Ishikawa (cell line): Measurements from ENCODE around the gene CDC42BPA.

Experiments used
- EP300 ChIP-seq: IDR thresholded peaks from 2 replicates; pipeline ENCODE4 v1.6.1; 2012; ENCODE audit warnings: borderline replicate concordance
- RAD21 ChIP-seq: IDR thresholded peaks from 2 replicates; pipeline ENCODE4 v1.6.1; 2012; ENCODE audit warnings: low read depth
- TAF1 ChIP-seq: IDR thresholded peaks from 2 replicates; pipeline ENCODE4 v1.6.1; 2012; ENCODE audit warnings: low read depth, mild to moderate bottlenecking
- TF ChIP-seq, protein P1 (sequence below): IDR thresholded peaks from 2 replicates; pipeline ENCODE4 v1.6.1; 2012; ENCODE audit warnings: low read depth, mild to moderate bottlenecking

DNA sequence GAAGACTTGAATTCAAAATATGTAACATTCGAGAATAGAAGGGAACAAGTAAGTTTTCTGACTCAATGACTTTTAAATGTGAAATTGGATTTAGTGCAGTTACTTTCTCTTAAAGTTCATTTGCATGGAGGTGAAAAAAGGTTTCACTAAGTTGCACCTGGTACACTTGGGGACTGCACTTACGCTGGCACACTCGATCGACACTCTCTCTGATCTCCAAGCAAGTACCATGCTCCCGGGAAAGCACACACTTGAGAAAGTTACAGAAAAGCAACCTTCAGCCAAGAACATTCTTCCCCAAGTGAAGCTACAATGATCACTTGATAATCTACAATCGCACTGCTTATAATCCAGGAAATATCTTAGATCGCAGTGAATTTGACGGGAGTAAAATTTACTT lies 315.1 kb downstream of the CDC42BPA start:
- TF ChIP-seq TAF1 (no peak), RAD21 (no peak), EP300 (no peak)
- TF ChIP-seq, protein P1, sequence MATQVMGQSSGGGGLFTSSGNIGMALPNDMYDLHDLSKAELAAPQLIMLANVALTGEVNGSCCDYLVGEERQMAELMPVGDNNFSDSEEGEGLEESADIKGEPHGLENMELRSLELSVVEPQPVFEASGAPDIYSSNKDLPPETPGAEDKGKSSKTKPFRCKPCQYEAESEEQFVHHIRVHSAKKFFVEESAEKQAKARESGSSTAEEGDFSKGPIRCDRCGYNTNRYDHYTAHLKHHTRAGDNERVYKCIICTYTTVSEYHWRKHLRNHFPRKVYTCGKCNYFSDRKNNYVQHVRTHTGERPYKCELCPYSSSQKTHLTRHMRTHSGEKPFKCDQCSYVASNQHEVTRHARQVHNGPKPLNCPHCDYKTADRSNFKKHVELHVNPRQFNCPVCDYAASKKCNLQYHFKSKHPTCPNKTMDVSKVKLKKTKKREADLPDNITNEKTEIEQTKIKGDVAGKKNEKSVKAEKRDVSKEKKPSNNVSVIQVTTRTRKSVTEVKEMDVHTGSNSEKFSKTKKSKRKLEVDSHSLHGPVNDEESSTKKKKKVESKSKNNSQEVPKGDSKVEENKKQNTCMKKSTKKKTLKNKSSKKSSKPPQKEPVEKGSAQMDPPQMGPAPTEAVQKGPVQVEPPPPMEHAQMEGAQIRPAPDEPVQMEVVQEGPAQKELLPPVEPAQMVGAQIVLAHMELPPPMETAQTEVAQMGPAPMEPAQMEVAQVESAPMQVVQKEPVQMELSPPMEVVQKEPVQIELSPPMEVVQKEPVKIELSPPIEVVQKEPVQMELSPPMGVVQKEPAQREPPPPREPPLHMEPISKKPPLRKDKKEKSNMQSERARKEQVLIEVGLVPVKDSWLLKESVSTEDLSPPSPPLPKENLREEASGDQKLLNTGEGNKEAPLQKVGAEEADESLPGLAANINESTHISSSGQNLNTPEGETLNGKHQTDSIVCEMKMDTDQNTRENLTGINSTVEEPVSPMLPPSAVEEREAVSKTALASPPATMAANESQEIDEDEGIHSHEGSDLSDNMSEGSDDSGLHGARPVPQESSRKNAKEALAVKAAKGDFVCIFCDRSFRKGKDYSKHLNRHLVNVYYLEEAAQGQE = no peak
